Progenitor cell of endocrine pancreas (in vitro differentiated cells): ENCODE data around the gene SCAMP2. TPM values are rescaled to one million over a fixed set of nuclear protein-coding genes. Genes with fewer than 3 reads are reported as not detected.

Experiments used
- DNase-seq: peaks from one replicate; pipeline ENCODE4 v3.0.0; 2021; ENCODE audit warnings: low spot score; ENCODE audit not compliant: unreplicated experiment
- H3K27ac Mint-ChIP-seq: 2 replicates; pipeline ENCODE4 v1.8.0; 2021; ENCODE audit warnings: mild to moderate bottlenecking, moderate library complexity, mixed read lengths
- H3K27me3 Mint-ChIP-seq: 2 replicates; pipeline ENCODE4 v1.8.0; 2021; ENCODE audit warnings: mixed read lengths
- H3K36me3 Mint-ChIP-seq: 2 replicates; pipeline ENCODE4 v1.8.0; 2022; ENCODE audit warnings: mixed read lengths; ENCODE audit not compliant: insufficient read depth
- H3K4me1 Mint-ChIP-seq: 2 replicates; pipeline ENCODE4 v1.8.0; 2021; ENCODE audit warnings: low read depth, mixed read lengths
- H3K4me3 Mint-ChIP-seq: 2 replicates; pipeline ENCODE4 v1.8.0; 2021; ENCODE audit warnings: low read depth, mild to moderate bottlenecking, moderate library complexity, mixed read lengths
- H3K9me3 Mint-ChIP-seq: 2 replicates; pipeline ENCODE4 v1.8.0; 2021; ENCODE audit warnings: low read depth, mixed read lengths
- CTCF ChIP-seq: fragments of 200-600 bp; sonication (generic); IDR thresholded peaks from one replicate; pipeline ENCODE4 v1.5.0; 2021; ENCODE audit warnings: antibody characterized with exemption, mild to moderate bottlenecking; ENCODE audit not compliant: unreplicated experiment
- total RNA-seq: library from RNA; stranded (reverse); gene quantifications from 2 replicates; pipeline ENCODE4 v1.2.1, GENCODE V29; 2021

Gene SCAMP2
- total RNA-seq, 1 donor from 2014 or later: 63.0 TPM

DNA sequence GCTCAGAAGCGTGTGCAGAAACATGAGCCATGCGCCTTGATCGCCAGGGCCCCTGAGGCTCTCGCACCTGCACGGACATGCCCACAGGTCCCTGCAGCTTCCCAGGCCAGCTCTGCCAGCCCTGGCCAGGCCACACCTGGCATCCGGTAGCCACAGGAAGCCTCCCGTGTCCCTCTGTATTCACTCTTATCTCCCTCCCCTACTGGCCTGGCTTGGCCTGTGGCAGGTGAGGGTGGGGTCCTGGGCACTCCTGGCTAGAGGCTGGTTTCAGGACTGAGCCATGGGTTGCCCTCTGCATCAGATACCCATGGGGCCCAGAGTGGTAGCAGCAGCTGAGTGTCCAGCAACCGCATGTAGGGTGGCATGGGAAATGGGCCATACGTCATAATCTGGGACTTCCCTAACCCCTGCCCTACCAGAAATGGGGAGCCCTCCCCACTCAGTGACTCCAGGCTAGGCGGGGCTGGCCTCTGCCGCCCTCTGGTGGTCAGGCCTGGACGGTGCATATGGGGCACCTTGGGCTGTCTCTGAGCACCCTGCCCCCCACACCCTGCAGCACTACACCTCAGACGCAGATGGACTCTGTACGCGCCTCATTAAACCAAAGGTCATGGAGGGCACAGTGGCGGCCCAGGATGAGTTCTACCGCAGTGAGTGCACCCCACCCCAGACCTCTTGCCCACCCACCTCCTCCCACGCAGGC, 73.2 kb downstream of the SCAMP2 start:
- H3K27ac Mint-ChIP-seq: no peak overlapping the region
- no peak overlapping the region for H3K4me3 Mint-ChIP-seq
- peaks cover 9% of the 10 kb centered on the region for H3K36me3 Mint-ChIP-seq
- no peaks in the 10 kb centered on the region for H3K9me3 Mint-ChIP-seq
- no peaks in the 10 kb centered on the region for H3K27me3 Mint-ChIP-seq
- peak; percentile 60 for DNase-seq
- peak; percentile 86 for TF ChIP-seq CTCF
- H3K4me1 Mint-ChIP-seq: no peaks in the 10 kb centered on the region

DNA sequence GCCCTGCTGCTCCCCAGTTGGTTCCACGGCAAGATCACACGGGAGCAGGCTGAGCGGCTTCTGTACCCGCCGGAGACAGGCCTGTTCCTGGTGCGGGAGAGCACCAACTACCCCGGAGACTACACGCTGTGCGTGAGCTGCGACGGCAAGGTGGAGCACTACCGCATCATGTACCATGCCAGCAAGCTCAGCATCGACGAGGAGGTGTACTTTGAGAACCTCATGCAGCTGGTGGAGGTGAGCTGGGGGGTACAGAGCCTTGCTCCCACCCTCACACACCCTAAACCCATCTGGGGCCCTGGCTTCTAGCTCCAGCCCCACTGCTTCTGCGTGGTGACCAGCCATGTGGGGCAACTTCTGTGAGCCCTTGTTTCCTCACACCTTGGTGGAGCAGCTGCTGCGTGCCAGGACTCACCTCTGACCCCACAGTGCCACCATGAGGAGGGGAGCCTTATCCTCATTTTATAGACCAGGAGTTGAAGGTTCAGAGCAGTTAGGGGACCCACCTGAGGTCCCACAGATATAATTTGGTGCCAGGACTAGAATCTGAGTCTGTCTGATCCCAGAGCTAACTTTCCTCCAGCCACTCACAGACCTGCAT, 73.8 kb downstream of the SCAMP2 start:
- no peak for DNase-seq
- TF ChIP-seq CTCF: no peak
- H3K27ac Mint-ChIP-seq: no peak overlapping the region
- H3K9me3 Mint-ChIP-seq: no peaks in the 10 kb centered on the region
- H3K4me1 Mint-ChIP-seq: no peaks in the 10 kb centered on the region
- peaks cover 7% of the 10 kb centered on the region for H3K36me3 Mint-ChIP-seq
- H3K27me3 Mint-ChIP-seq: no peaks in the 10 kb centered on the region
- H3K4me3 Mint-ChIP-seq: no peak overlapping the region

DNA sequence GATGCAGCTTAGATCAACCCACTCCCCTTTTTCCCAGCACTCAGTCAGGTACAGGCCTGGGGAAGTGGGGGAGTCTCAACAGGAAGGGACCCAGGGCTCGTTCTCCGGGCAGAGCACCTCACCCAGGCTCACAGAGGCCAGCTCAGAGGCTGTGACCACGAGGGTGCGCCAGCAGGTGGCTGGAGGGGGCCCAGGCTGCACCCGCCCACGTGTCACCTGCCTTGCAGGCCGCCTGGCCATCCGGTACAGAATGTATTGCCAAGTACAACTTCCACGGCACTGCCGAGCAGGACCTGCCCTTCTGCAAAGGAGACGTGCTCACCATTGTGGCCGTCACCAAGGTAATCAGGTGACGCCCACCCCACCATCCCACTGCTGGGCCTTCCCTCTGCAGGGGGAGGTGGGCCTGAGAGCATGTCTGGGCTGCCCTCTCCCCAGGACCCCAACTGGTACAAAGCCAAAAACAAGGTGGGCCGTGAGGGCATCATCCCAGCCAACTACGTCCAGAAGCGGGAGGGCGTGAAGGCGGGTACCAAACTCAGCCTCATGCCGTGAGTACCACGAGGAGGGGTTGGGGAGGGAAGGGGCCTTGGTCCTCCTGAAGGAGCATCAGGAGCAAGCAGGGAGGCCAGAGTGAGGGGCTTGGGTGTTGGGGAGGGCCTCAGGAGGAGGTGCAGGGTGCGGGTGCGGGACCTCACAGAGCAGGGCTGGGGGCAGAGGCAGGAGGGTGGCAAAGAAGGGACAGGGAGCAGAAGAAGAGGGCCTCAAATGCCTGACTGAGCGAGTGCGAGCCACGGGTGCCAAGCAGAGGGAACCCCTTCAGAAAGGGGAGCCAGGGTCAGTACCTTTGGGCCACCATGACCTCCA, 74.5 kb downstream of the SCAMP2 start:
- H3K9me3 Mint-ChIP-seq: no peaks in the 10 kb centered on the region
- no peaks in the 10 kb centered on the region for H3K27me3 Mint-ChIP-seq
- no peak overlapping the region for H3K4me3 Mint-ChIP-seq
- TF ChIP-seq CTCF: no peak
- no peaks in the 10 kb centered on the region for H3K4me1 Mint-ChIP-seq
- DNase-seq: no peak
- no peak overlapping the region for H3K27ac Mint-ChIP-seq
- H3K36me3 Mint-ChIP-seq: peaks cover 2% of the 10 kb centered on the region

DNA sequence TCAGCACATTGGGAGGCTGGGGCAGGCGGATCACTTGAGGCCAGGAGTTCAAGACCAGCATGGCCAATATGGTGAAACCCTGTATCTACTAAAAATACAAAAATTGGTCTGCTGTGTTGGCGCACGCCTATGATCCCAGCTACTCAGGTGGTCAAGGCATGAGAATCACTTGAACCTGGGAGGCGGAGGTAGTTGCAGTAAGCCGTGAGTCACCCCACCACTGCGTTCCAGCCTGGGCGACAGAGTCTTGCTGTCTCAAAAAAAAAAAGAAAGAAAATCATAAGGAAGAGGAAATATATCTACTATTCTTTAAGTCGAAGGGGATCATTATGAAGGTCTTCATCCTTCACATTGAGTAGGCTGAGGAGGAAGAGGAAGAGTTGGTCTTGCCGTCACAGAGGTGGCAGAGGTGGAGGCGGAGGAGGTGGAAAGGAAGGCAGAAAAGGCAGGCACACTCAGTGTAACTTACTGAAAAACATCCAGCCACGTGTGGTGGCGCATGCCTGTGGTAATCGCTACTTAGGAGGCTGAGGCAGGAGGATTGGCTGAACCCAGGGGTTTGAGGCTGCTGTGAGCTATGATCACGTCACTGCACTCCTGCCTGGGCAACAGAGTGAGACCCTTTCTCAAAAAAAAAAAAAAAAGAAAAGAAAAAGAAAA, 77.1 kb downstream of the SCAMP2 start:
- Mint-ChIP-seq H3K4me1 (no peaks in the 10 kb centered on the region), H3K36me3 (no peaks in the 10 kb centered on the region), H3K9me3 (no peaks in the 10 kb centered on the region), H3K27ac (peak overlapping the region; percentile 43), H3K4me3 (no peak overlapping the region), H3K27me3 (no peaks in the 10 kb centered on the region)
- TF ChIP-seq CTCF: no peak
- no peak for DNase-seq

GRCh38 chr15:74794970-74795349, 78.2 kb downstream of the SCAMP2 start:
- Mint-ChIP-seq H3K27ac (no peak overlapping the region), H3K27me3 (no peaks in the 10 kb centered on the region), H3K4me3 (no peak overlapping the region), H3K4me1 (no peaks in the 10 kb centered on the region), H3K9me3 (no peaks in the 10 kb centered on the region), H3K36me3 (no peaks in the 10 kb centered on the region)
- TF ChIP-seq CTCF: no peak
- DNase-seq: no peak
